ENCODE measurements around the gene TPST2. TPM values are rescaled to one million over a fixed set of nuclear protein-coding genes. Genes with fewer than 3 reads are reported as not detected.

TPST2 gene
- polyA plus RNA-seq, 3 donors: 62.8 to 83.8 (median 69.5) TPM

DNA sequence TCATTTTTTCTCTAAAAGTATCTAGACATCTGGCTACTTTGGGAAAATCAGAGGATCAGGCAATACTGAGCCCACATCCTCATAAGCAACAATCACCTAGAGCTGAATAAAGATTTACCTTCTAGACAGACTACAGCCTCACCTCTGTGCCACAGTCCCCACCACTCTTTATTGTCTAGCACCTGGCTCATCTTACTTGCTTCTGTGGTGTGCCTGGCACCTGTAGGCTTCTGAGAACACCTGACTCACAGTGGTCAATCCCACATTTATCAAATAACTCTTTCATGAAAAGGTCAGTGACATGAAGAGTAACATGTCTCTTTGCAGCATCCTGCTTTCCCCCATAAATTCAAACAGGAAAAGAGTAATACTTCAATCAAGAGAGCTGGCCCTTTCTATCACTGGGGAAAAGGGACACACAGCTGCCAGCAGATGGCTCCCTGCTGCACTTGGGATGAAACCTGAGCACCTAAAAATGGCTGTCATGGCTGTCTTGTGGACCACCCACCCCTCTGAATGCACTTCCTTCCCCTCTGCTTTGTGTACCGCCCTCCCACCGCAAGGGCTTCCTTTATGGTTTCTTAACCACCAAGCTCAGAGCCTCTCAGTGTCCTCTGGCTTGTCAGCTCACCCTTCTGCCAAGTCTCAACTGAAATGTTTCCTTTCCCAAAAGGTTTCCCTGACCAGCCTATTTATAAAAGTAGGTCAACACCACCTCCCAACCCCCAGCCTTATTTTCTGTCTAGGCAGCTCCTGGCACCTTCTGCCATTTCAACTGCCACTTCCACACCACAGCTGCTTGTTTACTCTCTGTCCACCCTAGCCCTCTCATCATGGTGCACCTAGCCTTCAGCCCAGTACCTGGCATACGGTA, 87.0 kb downstream of the TPST2 start:
- DNase-seq: peak; percentile 9 to 29 (median 23)
- Mint-ChIP-seq H3K27ac (peak overlapping the region; percentile 64 to 89 (median 81)), H3K9me3 (no peaks in the 10 kb centered on the region), H3K27me3 (ENCODE audit: low read depth in 3 of 3) (peaks cover 0 to 9% (median 0%) of the 10 kb centered on the region in 3 donors), H3K4me1 (peaks cover 15% of the 10 kb centered on the region), H3K36me3 (peaks cover 84 to 97% of the 10 kb centered on the region in 2 donors), H3K4me3 (peak overlapping the region in 1 of 2 donors; percentile 37)
- Histone ChIP-seq H3K36me3 (replicated peaks in 1 of 2; ENCODE audit: control insufficient read depth in 1 of 2, insufficient read depth in 2 of 2, low read length in 2 of 2) (peaks cover 89 to 99% of the 10 kb centered on the region in 2 donors), H2AFZ (ENCODE audit: insufficient read depth, low read depth, low read length, poor library complexity, severe bottlenecking) (no peak overlapping the region), H3K4me1 (ENCODE audit: control insufficient read depth in 1 of 2, insufficient read depth in 2 of 2, low read length in 2 of 2) (peaks cover 9 to 12% of the 10 kb centered on the region in 2 donors), H3K4me2 (replicated peaks; ENCODE audit: extremely low read depth, low read length, poor library complexity, severe bottlenecking) (no peak overlapping the region), H3K79me2 (ENCODE audit: insufficient read depth, low read length) (no peaks in the 10 kb centered on the region), H4K20me1 (ENCODE audit: insufficient read depth, low read length) (peaks cover 14% of the 10 kb centered on the region), H3K4me3 (replicated peaks in 1 of 3; ENCODE audit: low read depth in 2 of 3, low read length in 3 of 3) (no peak overlapping the region), H3K27ac (ENCODE audit: low read depth in 1 of 2, low read length in 2 of 2) (peak overlapping the region in 1 of 2 donors; percentile 52), H3K9ac (ENCODE audit: insufficient read depth, low read length, poor library complexity, severe bottlenecking) (no peak overlapping the region), H3K9me3 (replicated peaks in 1 of 2; ENCODE audit: control insufficient read depth in 1 of 2, insufficient read depth in 1 of 2, low read length in 2 of 2) (no peaks in the 10 kb centered on the region), H3K27me3 (ENCODE audit: control insufficient read depth in 2 of 2, insufficient read depth in 2 of 2, low read length in 2 of 2) (no peaks in the 10 kb centered on the region)
- intact Hi-C loops (cut with micrococcal nuclease): no loop called here
- WGBS (ENCODE audit: insufficient coverage): 7% methylated on average over 2 of the region's 3 CpGs
- TF ChIP-seq, protein P1, sequence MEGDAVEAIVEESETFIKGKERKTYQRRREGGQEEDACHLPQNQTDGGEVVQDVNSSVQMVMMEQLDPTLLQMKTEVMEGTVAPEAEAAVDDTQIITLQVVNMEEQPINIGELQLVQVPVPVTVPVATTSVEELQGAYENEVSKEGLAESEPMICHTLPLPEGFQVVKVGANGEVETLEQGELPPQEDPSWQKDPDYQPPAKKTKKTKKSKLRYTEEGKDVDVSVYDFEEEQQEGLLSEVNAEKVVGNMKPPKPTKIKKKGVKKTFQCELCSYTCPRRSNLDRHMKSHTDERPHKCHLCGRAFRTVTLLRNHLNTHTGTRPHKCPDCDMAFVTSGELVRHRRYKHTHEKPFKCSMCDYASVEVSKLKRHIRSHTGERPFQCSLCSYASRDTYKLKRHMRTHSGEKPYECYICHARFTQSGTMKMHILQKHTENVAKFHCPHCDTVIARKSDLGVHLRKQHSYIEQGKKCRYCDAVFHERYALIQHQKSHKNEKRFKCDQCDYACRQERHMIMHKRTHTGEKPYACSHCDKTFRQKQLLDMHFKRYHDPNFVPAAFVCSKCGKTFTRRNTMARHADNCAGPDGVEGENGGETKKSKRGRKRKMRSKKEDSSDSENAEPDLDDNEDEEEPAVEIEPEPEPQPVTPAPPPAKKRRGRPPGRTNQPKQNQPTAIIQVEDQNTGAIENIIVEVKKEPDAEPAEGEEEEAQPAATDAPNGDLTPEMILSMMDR (IDR thresholded peaks at IDR 0.05): peak; percentile 52

DNA sequence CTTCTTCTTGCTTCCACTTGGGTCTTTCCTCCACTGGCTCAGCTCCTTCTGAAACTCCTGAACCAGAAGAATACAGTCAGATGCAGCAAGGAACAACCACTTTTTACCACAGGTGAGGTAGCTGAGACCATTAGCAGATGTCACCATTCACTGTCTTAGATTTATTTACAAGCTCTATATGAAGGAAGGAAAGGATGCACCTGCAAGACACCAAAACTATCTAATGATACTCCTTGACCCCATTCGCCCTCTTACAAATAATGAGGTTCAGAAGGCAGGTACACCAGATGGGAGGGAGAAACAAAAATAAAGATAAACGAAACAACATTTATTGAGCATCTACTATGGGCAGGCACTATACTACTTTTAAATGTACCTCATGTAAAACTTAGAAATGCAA, 87.9 kb downstream of the TPST2 start:
- H3K4me1 Mint-ChIP-seq: peaks cover 15% of the 10 kb centered on the region
- no peaks in the 10 kb centered on the region for H3K9me3 Mint-ChIP-seq
- H3K4me3 Mint-ChIP-seq: no peak overlapping the region
- no peaks in the 10 kb centered on the region for H3K9me3 ChIP-seq (replicated peaks in 1 of 2; ENCODE audit: control insufficient read depth in 1 of 2, insufficient read depth in 1 of 2, low read length in 2 of 2)
- no peak overlapping the region for H3K4me3 ChIP-seq (replicated peaks in 1 of 3; ENCODE audit: low read depth in 2 of 3, low read length in 3 of 3)
- no peak overlapping the region for H3K27ac ChIP-seq (ENCODE audit: low read depth in 1 of 2, low read length in 2 of 2)
- peaks cover 89 to 97% of the 10 kb centered on the region in 2 donors for H3K36me3 Mint-ChIP-seq
- no peaks in the 10 kb centered on the region for H3K79me2 ChIP-seq (ENCODE audit: insufficient read depth, low read length)
- peaks cover 9 to 12% of the 10 kb centered on the region in 2 donors for H3K4me1 ChIP-seq (ENCODE audit: control insufficient read depth in 1 of 2, insufficient read depth in 2 of 2, low read length in 2 of 2)
- H3K27me3 Mint-ChIP-seq (ENCODE audit: low read depth in 3 of 3): peaks cover 0 to 9% (median 0%) of the 10 kb centered on the region in 3 donors
- H3K36me3 ChIP-seq (replicated peaks in 1 of 2; ENCODE audit: control insufficient read depth in 1 of 2, insufficient read depth in 2 of 2, low read length in 2 of 2): peaks cover 87 to 99% of the 10 kb centered on the region in 2 donors
- H3K27me3 ChIP-seq (ENCODE audit: control insufficient read depth in 2 of 2, insufficient read depth in 2 of 2, low read length in 2 of 2): no peaks in the 10 kb centered on the region
- intact Hi-C loops (cut with micrococcal nuclease): no loop called here
- H3K9ac ChIP-seq (ENCODE audit: insufficient read depth, low read length, poor library complexity, severe bottlenecking): no peak overlapping the region
- H3K27ac Mint-ChIP-seq: no peak overlapping the region
- DNase-seq: no peak
- H4K20me1 ChIP-seq (ENCODE audit: insufficient read depth, low read length): peaks cover 11% of the 10 kb centered on the region
- no peak overlapping the region for H3K4me2 ChIP-seq (replicated peaks; ENCODE audit: extremely low read depth, low read length, poor library complexity, severe bottlenecking)
- WGBS (ENCODE audit: insufficient coverage): no CpG with 5 or more reads among the region's 2 CpGs
- no peak overlapping the region for H2AFZ ChIP-seq (ENCODE audit: insufficient read depth, low read depth, low read length, poor library complexity, severe bottlenecking)
- TF ChIP-seq, protein P1 (IDR thresholded peaks at IDR 0.05): no peak

All from CD14-positive monocyte (primary cell).